ENCODE measurements around the gene PTPRT.

DNA sequence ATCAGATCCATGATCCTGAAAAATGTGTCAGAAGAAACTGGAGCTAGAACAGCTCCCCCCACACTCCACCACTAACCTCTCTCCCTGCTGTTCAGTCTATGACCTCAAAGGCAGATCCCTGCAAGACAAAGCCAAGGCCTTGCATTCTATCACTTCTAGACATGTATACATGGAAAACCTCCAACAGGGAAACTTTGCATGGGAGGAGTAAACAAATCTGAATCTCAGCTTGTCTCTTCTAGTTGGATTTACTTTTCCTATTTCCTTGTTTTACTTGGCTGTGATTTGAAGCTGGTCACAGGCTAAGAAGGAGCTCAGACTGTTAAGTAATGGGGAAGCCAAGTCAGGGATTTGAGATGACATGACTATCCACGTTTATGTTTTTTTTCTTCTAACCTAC is 1114.8 kb downstream of the PTPRT start:
- TF ChIP-seq FOXM1 (IDR thresholded peaks at IDR 0.05; ENCODE audit: borderline replicate concordance) = no peak
- no peak for TF ChIP-seq SP1 (IDR thresholded peaks at IDR 0.05)
- TF ChIP-seq FOXA1 (IDR thresholded peaks at IDR 0.05) = no peak
- TF ChIP-seq L3MBTL2 (conservative IDR thresholded peaks at IDR 0.05) = no peak
- TF ChIP-seq BHLHE40 (IDR thresholded peaks at IDR 0.05; ENCODE audit: borderline replicate concordance) = no peak
- TF ChIP-seq ZNF384 (IDR thresholded peaks at IDR 0.05) = no peak
- TF ChIP-seq FOXK2 (IDR thresholded peaks at IDR 0.05) = no peak
- no peak for TF ChIP-seq NFRKB (IDR thresholded peaks at IDR 0.05)
